GM10266 (cell line): Measurements from ENCODE around the gene AADACL4.
A peak's percentile ranks its signal among the peaks of the same experiment; 100 is the strongest.

ENCODE experiments used
- DNase-seq: peaks from one replicate; pipeline ENCODE4 v3.0.0; 2012; ENCODE audit errors: extremely low spot score
- TF ChIP-seq, protein P1 (sequence below): IDR thresholded peaks from 2 replicates; pipeline ENCODE4 v1.5.1; 2012; ENCODE audit warnings: mild to moderate bottlenecking, low read depth; ENCODE audit not compliant: control insufficient read depth, insufficient read depth; ENCODE audit errors: missing control alignments

Gene AADACL4

DNA sequence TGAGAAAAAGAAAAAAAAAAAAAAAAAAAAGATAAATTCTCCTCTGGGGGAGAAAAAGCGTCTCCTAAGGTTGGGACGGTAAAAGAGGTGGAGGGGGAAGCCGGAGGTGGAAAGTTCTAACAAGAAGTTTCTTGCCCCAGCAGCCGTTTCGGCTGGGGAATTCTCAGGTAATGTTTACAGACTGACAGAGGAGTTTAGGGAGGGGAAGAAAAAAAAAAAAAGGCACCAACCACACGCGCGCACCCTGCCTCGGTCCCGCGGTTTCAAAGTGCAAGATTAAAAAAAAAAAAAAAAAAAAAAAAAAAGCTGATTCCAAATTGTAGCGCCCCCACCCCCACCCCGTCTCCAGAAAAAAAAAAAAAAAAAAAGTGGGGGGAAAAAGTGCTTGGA lies 26.4 kb upstream of the AADACL4 start:
- TF ChIP-seq, protein P1, sequence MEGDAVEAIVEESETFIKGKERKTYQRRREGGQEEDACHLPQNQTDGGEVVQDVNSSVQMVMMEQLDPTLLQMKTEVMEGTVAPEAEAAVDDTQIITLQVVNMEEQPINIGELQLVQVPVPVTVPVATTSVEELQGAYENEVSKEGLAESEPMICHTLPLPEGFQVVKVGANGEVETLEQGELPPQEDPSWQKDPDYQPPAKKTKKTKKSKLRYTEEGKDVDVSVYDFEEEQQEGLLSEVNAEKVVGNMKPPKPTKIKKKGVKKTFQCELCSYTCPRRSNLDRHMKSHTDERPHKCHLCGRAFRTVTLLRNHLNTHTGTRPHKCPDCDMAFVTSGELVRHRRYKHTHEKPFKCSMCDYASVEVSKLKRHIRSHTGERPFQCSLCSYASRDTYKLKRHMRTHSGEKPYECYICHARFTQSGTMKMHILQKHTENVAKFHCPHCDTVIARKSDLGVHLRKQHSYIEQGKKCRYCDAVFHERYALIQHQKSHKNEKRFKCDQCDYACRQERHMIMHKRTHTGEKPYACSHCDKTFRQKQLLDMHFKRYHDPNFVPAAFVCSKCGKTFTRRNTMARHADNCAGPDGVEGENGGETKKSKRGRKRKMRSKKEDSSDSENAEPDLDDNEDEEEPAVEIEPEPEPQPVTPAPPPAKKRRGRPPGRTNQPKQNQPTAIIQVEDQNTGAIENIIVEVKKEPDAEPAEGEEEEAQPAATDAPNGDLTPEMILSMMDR = no peak
- no peak for DNase-seq

DNA sequence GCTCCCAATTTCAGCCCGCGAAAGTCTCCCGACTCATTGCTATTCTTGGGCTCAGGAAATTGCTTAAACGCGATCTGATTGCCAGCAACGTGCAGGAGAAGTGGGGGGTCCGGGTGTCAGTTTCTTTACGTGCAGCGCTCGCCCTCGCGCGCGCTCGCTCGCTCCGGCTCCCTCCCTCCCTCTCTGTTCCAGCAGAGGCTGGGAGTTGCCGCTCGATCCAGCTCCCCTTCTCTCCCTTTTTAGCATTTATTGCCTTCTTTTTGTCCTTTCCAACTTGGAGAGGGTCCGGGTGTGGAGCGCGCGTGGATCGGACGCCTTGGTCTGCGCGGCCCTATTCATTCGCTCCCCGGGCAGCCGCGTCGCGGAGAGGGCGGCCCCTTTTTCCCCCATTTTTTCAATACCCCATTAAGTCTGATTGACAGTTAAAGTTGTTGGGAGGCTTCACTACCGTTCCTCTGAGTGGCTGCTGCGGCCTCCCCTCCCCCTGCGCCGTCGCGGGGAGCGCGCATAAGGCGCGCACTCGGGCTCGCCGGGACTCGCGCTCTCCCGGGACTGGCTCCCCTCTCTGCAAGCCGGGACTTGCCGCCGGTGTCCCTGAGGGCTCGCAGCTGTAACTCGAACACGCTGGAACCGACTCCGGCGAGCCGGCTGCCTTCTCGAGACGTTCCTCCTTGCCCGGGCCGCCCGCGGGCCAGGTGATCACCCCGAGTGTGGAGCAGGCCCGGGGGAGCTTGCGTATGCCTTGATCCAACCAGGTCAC lies 25.8 kb upstream of the AADACL4 start, which contains the start of gene DHRS3:
Gene DHRS3, minus strand, starts transcription at position 310 of the 760 bp plus-strand sequence. CDS start 862 bp downstream, outside the sequence.
- peak; percentile 65 for DNase-seq
- TF ChIP-seq, protein P1 = no peak

DNA sequence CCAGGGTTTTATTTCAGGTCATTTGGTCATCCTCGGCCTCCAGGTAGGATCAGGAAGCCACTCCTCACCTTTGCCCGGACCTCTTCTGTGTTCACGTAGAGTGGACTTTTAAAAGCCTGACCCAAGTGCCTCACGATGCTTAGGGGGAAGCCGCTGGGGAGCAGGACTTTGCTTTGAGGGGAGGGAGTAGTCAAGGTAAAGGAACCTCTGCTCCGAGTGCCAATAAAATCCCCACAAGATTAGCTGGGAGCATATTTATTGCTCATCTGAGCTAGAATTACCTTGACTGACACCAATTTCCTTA lies 25.3 kb upstream of the AADACL4 start:
- TF ChIP-seq, protein P1 = no peak
- peak; percentile 23 for DNase-seq

DNA sequence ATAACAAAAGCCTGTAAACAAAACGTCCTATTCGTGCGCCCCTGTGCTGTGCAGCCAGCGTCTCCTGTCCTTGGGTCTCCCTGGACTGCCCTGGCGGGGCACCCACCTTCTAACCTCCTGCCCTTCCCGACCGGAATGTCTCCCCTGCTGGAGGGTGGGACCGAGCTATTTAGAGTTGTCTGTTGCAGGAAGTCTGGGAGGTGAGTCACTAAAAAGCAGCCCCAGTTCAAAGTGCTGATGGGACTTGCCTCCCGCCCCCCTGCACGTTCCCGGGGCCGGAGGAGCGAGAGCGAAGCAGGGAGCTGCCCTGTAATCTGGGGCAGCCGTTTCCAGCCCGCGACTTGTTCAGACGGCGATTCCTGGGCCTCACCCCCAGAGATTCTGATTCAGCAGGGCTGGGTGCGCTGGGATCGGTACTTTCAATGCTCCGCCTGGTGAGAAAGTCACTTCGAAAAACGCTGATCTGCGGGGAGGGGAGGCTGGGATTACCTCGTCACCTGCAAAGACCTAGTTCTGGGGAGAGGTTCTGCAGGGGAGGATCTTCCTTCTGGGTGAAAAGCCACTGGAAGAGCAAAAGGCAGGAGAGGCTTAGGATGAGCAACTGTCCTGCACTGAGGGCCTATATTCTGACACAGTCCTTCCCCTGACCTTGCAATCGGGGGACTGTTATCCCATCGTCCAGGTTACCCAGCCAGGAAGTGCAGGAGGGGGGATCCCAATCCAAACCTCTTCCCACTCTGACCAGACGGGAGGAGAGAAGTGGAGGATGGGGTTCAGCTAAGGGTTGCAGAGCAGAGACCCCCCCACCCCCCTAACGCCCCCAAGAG lies 24.7 kb upstream of the AADACL4 start:
- peak; percentile 45 for DNase-seq
- TF ChIP-seq, protein P1 = no peak

DNA sequence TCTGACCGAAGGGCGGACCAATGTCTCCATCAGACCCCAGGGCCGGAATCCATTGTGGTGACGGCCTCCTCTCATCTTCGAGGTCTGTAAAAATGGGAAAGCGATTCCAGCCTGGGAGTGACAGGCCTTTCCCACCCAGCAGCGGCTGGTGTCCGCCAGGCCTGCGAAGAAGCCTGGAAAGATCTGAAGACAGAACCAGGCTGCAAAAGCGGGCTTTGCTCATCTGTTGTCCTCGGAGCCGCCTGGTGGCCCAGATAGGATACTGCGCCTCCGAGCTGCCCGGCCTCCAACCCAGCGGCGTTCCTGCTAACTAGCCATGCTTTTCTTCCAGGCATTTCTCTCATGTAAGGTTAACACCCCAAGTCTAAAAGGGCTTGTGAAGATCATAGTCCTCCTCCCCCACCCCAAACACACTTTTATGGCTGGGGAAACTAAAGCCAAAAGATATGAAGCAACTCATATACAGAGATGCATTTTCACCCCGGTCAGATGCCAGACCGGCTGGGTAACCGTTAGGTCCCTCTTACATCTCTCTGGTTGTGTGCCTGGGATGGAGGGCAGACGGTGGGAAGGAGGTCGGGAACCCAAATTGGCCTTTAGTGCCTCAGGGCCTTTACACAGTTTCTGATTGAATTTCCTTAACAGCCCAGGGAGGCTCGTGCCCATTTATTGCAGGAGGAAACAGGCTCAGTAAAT lies 23.9 kb upstream of the AADACL4 start:
- peak; percentile 82 for DNase-seq
- TF ChIP-seq, protein P1 = peak; percentile 95

DNA sequence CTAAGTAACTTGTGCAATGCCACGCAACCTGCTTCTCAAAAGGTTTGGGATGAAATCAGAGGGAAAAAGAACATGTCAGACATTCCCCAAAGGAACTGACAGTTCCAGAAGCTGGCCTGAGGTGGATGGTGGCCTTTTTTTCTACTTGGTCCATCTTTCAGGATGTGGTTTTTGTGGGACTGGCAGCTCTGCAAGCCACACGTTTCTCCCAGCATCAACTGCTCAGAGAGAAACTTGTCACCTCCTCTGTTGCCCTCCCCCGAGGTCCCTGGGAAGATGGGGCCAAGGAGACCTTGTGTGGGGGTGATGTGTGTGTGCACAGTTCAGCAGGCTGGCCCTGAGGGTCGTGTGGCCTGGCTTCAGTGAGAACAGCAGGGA lies 23.4 kb upstream of the AADACL4 start:
- DNase-seq = peak; percentile 20
- TF ChIP-seq, protein P1 = no peak
